Retinal pigment epithelial cell (primary cell): ENCODE measurements around the gene PFKP.

ENCODE experiments used
- DNase-seq: peaks from one replicate; pipeline ENCODE4 v3.0.0-alpha.2; 2010; ENCODE audit warnings: low read depth
- H3K4me3 ChIP-seq: 2 replicates; pipeline ENCODE4 v1.5.1; 2011; ENCODE audit warnings: mild to moderate bottlenecking, low read length, control low read depth, moderate library complexity
- TF ChIP-seq, protein P1 (sequence below): conservative IDR thresholded peaks from 2 replicates; pipeline ENCODE4 v1.5.1; 2011; ENCODE audit warnings: low read depth, low read length, control low read depth, inconsistent platforms

PFKP gene

DNA sequence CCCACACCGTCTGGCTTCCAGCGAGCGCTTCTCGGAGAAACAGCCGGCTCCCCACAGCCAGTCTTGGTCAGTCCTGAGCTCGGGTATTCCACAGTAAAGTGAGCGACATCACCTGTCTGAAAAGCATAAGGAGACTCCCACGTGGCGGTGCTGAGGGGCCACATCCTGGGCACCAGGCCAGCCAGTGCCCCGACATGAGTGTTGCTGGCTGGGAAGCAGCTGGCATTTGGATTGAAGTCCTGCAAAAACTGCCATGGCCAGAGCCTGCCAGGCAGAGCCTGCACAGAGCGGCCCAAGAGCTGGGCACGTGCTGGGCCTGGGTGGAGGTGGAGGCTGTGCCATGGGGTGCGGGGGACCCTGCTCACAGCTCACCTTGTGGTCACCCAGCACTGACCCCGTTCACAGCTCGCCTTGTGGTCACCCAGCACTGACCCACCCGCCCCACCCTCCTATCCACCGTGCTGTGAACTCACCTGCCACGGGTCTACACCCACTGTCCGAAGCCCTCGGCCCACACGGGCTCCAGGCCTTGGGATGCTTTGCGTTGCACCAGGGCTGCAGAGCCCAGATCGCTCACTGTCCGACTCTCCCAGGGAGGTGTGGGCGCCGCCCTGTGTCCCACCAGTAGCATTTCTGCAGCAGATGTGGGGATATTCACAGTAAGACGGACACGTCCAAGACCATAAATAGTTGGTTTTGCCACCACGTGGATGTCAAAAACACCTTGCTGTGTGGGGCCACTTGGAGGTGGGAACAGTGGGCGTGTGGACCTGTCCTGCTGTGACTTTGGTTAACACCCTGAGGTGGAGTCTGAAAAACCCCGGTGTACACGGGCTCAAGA, 56.4 kb downstream of the PFKP start:
- TF ChIP-seq, protein P1, sequence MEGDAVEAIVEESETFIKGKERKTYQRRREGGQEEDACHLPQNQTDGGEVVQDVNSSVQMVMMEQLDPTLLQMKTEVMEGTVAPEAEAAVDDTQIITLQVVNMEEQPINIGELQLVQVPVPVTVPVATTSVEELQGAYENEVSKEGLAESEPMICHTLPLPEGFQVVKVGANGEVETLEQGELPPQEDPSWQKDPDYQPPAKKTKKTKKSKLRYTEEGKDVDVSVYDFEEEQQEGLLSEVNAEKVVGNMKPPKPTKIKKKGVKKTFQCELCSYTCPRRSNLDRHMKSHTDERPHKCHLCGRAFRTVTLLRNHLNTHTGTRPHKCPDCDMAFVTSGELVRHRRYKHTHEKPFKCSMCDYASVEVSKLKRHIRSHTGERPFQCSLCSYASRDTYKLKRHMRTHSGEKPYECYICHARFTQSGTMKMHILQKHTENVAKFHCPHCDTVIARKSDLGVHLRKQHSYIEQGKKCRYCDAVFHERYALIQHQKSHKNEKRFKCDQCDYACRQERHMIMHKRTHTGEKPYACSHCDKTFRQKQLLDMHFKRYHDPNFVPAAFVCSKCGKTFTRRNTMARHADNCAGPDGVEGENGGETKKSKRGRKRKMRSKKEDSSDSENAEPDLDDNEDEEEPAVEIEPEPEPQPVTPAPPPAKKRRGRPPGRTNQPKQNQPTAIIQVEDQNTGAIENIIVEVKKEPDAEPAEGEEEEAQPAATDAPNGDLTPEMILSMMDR: no peak
- no peak overlapping the region for H3K4me3 ChIP-seq
- DNase-seq: no peak

DNA sequence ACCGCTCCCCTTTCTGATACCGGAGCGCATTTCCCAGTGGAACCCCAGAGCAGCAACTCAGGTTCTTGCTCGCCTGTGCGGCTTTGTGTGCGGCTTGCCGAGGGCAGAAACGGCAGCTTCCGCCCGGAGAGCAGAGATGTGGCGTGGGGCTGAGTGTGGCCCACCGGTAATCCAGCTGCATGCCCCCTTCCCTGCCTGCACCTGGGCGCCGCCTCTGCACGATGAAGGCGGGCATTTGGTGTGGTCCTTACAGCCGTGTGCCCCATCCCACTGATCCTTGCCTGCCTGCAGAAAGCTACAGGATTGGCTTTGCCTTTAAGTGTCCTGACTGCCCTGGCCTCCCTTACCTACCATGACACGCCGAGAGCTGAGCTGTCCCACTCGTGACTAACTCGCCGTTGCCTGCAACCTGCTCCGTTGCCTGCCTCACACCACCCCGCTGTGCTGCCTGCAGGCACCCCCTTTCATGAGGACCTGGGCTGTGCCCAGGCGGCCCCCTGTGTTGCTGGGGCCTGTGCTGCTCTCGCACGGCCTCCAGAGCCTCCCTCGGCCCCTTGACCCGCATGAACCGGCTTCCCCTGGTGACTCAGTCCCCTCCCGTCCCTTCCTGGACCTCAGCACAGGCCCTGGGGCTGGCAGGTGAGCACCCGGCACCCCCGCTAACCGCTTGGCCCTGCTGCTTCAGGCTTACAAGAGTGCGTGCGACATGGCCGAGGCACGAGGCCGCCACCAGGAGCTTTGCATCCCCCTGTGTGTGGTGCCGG, 57.2 kb downstream of the PFKP start:
- no peak overlapping the region for H3K4me3 ChIP-seq
- no peak for DNase-seq
- TF ChIP-seq, protein P1: no peak

- no peak for DNase-seq
- TF ChIP-seq, protein P1: no peak
Observed at GRCh38 chr10:3125527-3126170, 58.3 kb downstream of the PFKP start.

GRCh38 chr10:3126249-3126648, 58.9 kb downstream of the PFKP start:
- TF ChIP-seq, protein P1: no peak
- no peak for DNase-seq
- H3K4me3 ChIP-seq: no peak overlapping the region

More at GRCh38 chr10:3125527-3126170, 58.3 kb downstream of the PFKP start:
- no peak overlapping the region for H3K4me3 ChIP-seq

GRCh38 chr10:3126741-3127346, 59.5 kb downstream of the PFKP start:
- TF ChIP-seq, protein P1: no peak
- peak; percentile 63 for DNase-seq
- no peak overlapping the region for H3K4me3 ChIP-seq

GRCh38 chr10:3127921-3128320, 60.6 kb downstream of the PFKP start:
- TF ChIP-seq, protein P1: no peak
- no peak for DNase-seq
- H3K4me3 ChIP-seq: no peak overlapping the region
